GM12878 (cell line): ENCODE data around the gene GNAQ. TPM values are rescaled to one million over a fixed set of nuclear protein-coding genes. Genes with fewer than 3 reads are reported as not detected.

Source experiments
- ATAC-seq: fragments of 200-7000 bp; cut with Tn5 transposase; 3 replicates; pipeline ENCODE4 v1.9.1; 2020; ENCODE audit warnings: mild to moderate bottlenecking, moderate library complexity
- BruUV-seq: library from RNA; stranded (reverse); fragments of 400-500 nt; replicated peaks from 2 replicates; lab custom pipeline; 2021; lab: Mats Ljungman, UMichigan
- CTCF ChIA-PET: fragments of 300-600 bp; sonication (Branson Sonifier 250); formaldehyde crosslinking; extraction: SDS; loops from one replicate; lab custom pipeline; 2021; ENCODE audit warnings: inconsistent platforms; lab: Yijun Ruan, JAX
- POLR2A ChIA-PET: fragments of 350-600 bp; formaldehyde crosslinking; extraction: SDS; loops from one replicate; lab custom pipeline; 2021; ENCODE audit warnings: inconsistent platforms; lab: Charles Lee
- RAD21 ChIA-PET: fragments of 300-600 bp; sonication (Branson Sonifier 250); formaldehyde crosslinking; loops from one replicate; lab custom pipeline; 2023; ENCODE audit warnings: antibody characterized with exemption; ENCODE audit not compliant: unreplicated experiment; lab: Charles Lee
- SMC1A ChIA-PET: fragments of 300-600 bp; sonication (Branson Sonifier 250); formaldehyde crosslinking; loops from one replicate; lab custom pipeline; 2023; ENCODE audit not compliant: unreplicated experiment, uncharacterized antibody; lab: Charles Lee
- DNase-seq: peaks from one replicate; pipeline ENCODE4 v3.0.0-alpha.2; 2011; ENCODE audit warnings: low read depth, low spot score
- FAIRE-seq: peaks from 3 replicates; lab custom pipeline; 2011; peaks lifted over from hg19 to GRCh38; lab: Jason Lieb, UNC
- H2AFZ ChIP-seq: 2 replicates; pipeline ENCODE4 v1.6.0; 2011; ENCODE audit warnings: low read depth, low read length, control low read depth; ENCODE audit not compliant: control insufficient read depth
- H3K27ac ChIP-seq: 2 replicates; pipeline ENCODE4 v1.5.1; 2011; ENCODE audit warnings: control low read depth; ENCODE audit not compliant: control insufficient read depth, insufficient read depth
- H3K27me3 ChIP-seq, 2 experiments: replicated peaks in 1 of 2; 2 replicates each; pipeline versions ENCODE4 v1.6.0 to v1.6.1; 2011; ENCODE audit warnings: low read length in 1 of 2; ENCODE audit not compliant: control insufficient read depth in 2 of 2, insufficient read depth in 2 of 2
- H3K36me3 ChIP-seq, 2 experiments: 2 replicates each; pipeline ENCODE4 v1.5.1; 2011; ENCODE audit warnings: low read length in 1 of 2; ENCODE audit not compliant: control insufficient read depth in 2 of 2, insufficient read depth in 2 of 2
- H3K4me1 ChIP-seq: 2 replicates; pipeline ENCODE4 v1.6.1; 2011; ENCODE audit warnings: mild to moderate bottlenecking, low read length, moderate library complexity, mixed read lengths; ENCODE audit not compliant: control insufficient read depth, insufficient read depth
- H3K4me2 ChIP-seq: 2 replicates; pipeline ENCODE4 v1.6.0; 2011; ENCODE audit warnings: control low read depth; ENCODE audit not compliant: control insufficient read depth, insufficient read depth
- H3K4me3 ChIP-seq: fragments of 200-600 bp; sonication (generic); 2 replicates; pipeline ENCODE4 v1.5.1; 2016
- H3K79me2 ChIP-seq: 2 replicates; pipeline ENCODE4 v1.6.0; 2011; ENCODE audit warnings: low read length; ENCODE audit not compliant: control insufficient read depth, insufficient read depth
- H3K9ac ChIP-seq: 2 replicates; pipeline ENCODE4 v1.8.0; 2011; ENCODE audit warnings: low read length, control low read depth, mixed read lengths; ENCODE audit not compliant: control insufficient read depth, insufficient read depth
- H3K9me3 ChIP-seq: replicated peaks from 3 replicates; pipeline ENCODE4 v1.5.1; 2011; ENCODE audit warnings: mild to moderate bottlenecking, low read length; ENCODE audit not compliant: control insufficient read depth, insufficient read depth
- H4K20me1 ChIP-seq: 2 replicates; pipeline ENCODE4 v1.6.0; 2011; ENCODE audit not compliant: control insufficient read depth, insufficient read depth
- ESRRA ChIP-seq: IDR thresholded peaks from 2 replicates; pipeline ENCODE4 v1.6.1; 2012; ENCODE audit warnings: mild to moderate bottlenecking, low read length, improper control_type of control experiment
- JUNB ChIP-seq: IDR thresholded peaks from 2 replicates; pipeline ENCODE4 v1.6.1; 2016; ENCODE audit warnings: antibody characterized with exemption, mild to moderate bottlenecking
- NR2C1 ChIP-seq: fragments of 450-650 bp; IDR thresholded peaks from 2 replicates; pipeline ENCODE4 v1.6.1; 2017; ENCODE audit warnings: antibody characterized with exemption, mild to moderate bottlenecking, moderate library complexity
- NR2F1 ChIP-seq: fragments of 450-650 bp; conservative IDR thresholded peaks from 2 replicates; pipeline ENCODE4 v1.6.1; 2017; ENCODE audit warnings: mild to moderate bottlenecking
- PAX5 ChIP-seq: IDR thresholded peaks from 2 replicates; pipeline ENCODE4 v1.6.1; 2011; ENCODE audit warnings: low read depth, low read length, borderline replicate concordance
- POLR2A ChIP-seq: IDR thresholded peaks from 2 replicates; pipeline ENCODE4 v1.6.1; 2011; ENCODE audit warnings: low read depth, mild to moderate bottlenecking, low read length
- RCOR1 ChIP-seq: conservative IDR thresholded peaks from 2 replicates; pipeline ENCODE4 v1.6.1; 2012; ENCODE audit warnings: low read depth, low read length, improper control_type of control experiment
- STAT3 ChIP-seq: IDR thresholded peaks from 2 replicates; pipeline ENCODE4 v1.6.1; 2011; ENCODE audit warnings: low read depth, low read length, improper control_type of control experiment
- TCF12 ChIP-seq: IDR thresholded peaks from 2 replicates; pipeline ENCODE4 v1.6.1; 2011; ENCODE audit warnings: low read depth, mild to moderate bottlenecking, low read length
- YY1 ChIP-seq: IDR thresholded peaks from 2 replicates; pipeline ENCODE4 v1.6.1; 2011; ENCODE audit warnings: low read depth, mild to moderate bottlenecking, low read length
- ZNF217 ChIP-seq: fragments of 450-650 bp; IDR thresholded peaks from 2 replicates; pipeline ENCODE4 v1.6.1; 2017; ENCODE audit warnings: antibody characterized with exemption, mild to moderate bottlenecking
- ZNF24 ChIP-seq: fragments of 450-650 bp; IDR thresholded peaks from 2 replicates; pipeline ENCODE4 v1.6.1; 2017; ENCODE audit warnings: antibody characterized with exemption, mild to moderate bottlenecking
- WGBS: methylation state at CpG from one replicate; pipeline ENCODE4 v1.1.6; 2016; ENCODE audit warnings: low lambda C conversion rate; ENCODE audit not compliant: insufficient replicate concordance, insufficient coverage; ENCODE audit errors: missing lambda C conversion rate; 5-methylcytosine and 5-hydroxymethylcytosine counted together
- in situ Hi-C: fragments of 300-500 bp; cut with MboI; formaldehyde crosslinking; loops from 9 replicates; pipeline ENCODE4 v1.14.3; 2018; ENCODE audit warnings: mixed read lengths
- intact Hi-C: fragments of 100-400 bp; cut with micrococcal nuclease; formaldehyde crosslinking; loops from one replicate; pipeline ENCODE4 v1.14.2; 2022; ENCODE audit not compliant: unreplicated experiment
- polyA plus RNA-seq, 11 experiments: library from polyadenylated mRNA; depleted of rRNA in 4 of 11; unstranded in 6 of 11; stranded (reverse) in 5 of 11; fragments of >200 nt; fragmentation: Nextera tagmentation in 4 of 11; fragmentation: Illumina TruSeq in 1 of 11; extraction: Ambion mirVana in 4 of 11; extraction: Trizol in 1 of 11; gene quantifications; 1 replicate in 1 of 11; 2 replicates in 10 of 11; pipeline versions ENCODE4 v1.2.1 to v1.2.3, GENCODE V29; 2011 to 2016; ENCODE audit warnings: inconsistent platforms in 2 of 11, missing spikeins in 2 of 11, low read depth in 1 of 11
- total RNA-seq, 4 experiments: library from RNA; depleted of rRNA in 3 of 4; stranded (reverse); fragments of >200 nt in 3 of 4; fragmentation: Illumina TruSeq in 1 of 4; extraction: Trizol in 1 of 4; gene quantifications; 2 replicates each; pipeline versions ENCODE4 v1.2.1 to v1.2.3, GENCODE V29; 2013 to 2021
- TF ChIP-seq, protein P1 (sequence below): fragments of 450-650 bp; formaldehyde crosslinking; IDR thresholded peaks from 2 replicates; pipeline ENCODE4 v1.5.0; 2022; ENCODE audit warnings: mild to moderate bottlenecking, missing genetic modification characterization
- TF ChIP-seq, protein P2 (sequence below): fragments of 450-650 bp; IDR thresholded peaks from 2 replicates; pipeline ENCODE4 v1.6.1; 2018; ENCODE audit warnings: mild to moderate bottlenecking, low read depth, moderate library complexity; ENCODE audit not compliant: partially characterized antibody

The GNAQ gene
- total and polyA plus RNA-seq, 10 of the 15 experiments (the other 5 are each of a cell fraction or from before 2014, with no cell fraction given) = 0.15 to 47.2 (median 0.49) TPM

DNA sequence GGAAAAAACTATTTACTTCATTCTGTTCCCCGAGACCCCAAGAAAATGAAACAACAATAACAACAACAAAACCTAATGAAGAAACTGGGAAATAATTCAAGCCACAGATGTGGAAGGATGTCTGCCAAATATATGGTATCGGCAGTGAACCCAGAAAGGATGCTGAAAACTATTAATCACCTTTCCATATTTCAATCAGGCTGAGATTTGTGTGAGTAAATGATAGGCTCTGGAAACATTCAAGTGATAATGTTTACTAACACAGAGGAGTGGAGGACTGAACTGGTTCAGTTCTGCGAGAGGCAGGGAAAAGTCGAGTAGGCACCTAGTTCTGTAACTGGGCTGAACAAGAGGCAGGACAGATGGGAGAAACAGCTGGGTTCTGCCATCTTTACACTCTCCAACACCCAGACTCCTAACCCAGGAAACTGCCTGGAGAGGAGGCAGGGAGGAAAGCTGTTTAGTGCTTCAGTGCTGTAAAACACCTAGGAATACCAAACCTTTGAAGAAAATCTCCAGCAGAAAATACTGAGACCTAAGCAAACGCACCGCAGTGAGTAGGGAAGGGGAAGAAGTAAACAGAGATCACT is 286.7 kb downstream of the GNAQ start (continued):
- TF ChIP-seq YY1 (no peak), PAX5 (no peak), STAT3 (no peak), RCOR1 (no peak)

DNA sequence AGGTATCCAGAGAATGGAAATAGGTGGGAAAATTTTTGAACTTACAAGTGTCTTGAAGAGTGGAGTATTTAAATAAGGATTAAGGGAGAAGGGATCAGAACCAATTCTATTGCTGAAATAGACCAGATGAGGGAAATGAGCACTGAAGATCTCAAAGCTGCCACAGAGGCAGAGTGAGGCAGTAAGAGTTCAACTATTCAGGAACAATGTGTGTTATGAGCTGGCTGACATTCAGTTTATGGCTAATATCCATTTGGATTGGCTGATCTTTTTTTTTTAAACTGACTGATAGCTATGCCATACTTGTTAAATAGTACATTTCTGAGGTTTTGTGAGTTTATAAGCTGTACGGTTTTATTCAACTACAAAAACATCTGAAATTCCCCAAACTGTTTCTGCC is 288.2 kb downstream of the GNAQ start:
- Histone ChIP-seq H3K27ac (no peak overlapping the region), H3K4me2 (no peak overlapping the region), H3K4me1 (no peaks in the 10 kb centered on the region), H3K4me3 (no peak overlapping the region), H3K9ac (no peak overlapping the region), H3K9me3 (no peaks in the 10 kb centered on the region), H3K27me3 (peaks cover 0 to 2% of the 10 kb centered on the region in 2 experiments; a peak in 2 of 4 replicates), H2AFZ (no peak overlapping the region), H3K79me2 (no peaks in the 10 kb centered on the region), H3K36me3 (no peaks in the 10 kb centered on the region), H4K20me1 (no peaks in the 10 kb centered on the region)
- no TSS peak for BruUV-seq
- no peak for ATAC-seq
- ChIA-PET RAD21 (no interaction called here), POLR2A (no interaction called here), SMC1A (interaction anchor here (1.1 kb wide), 1 partner anchor 79 kb away, joined by 3 read pairs; no protein-coding TSS in a partner anchor), CTCF (interaction anchor here (0.7 to 1.9 kb wide), 4 partner anchors 9 to 310 kb away, joined by 3 to 8 read pairs (median 5); no protein-coding TSS in a partner anchor)
- WGBS = 13% methylated on average over 1 of the region's 1 CpG
- DNase-seq = no peak
- in situ Hi-C loops (no loop called here), intact Hi-C loops (no loop called here)
- no peak for FAIRE-seq
- TF ChIP-seq ESRRA = no peak
- no peak for TF ChIP-seq ZNF217
- TF ChIP-seq TCF12 = no peak
- TF ChIP-seq, protein P1, sequence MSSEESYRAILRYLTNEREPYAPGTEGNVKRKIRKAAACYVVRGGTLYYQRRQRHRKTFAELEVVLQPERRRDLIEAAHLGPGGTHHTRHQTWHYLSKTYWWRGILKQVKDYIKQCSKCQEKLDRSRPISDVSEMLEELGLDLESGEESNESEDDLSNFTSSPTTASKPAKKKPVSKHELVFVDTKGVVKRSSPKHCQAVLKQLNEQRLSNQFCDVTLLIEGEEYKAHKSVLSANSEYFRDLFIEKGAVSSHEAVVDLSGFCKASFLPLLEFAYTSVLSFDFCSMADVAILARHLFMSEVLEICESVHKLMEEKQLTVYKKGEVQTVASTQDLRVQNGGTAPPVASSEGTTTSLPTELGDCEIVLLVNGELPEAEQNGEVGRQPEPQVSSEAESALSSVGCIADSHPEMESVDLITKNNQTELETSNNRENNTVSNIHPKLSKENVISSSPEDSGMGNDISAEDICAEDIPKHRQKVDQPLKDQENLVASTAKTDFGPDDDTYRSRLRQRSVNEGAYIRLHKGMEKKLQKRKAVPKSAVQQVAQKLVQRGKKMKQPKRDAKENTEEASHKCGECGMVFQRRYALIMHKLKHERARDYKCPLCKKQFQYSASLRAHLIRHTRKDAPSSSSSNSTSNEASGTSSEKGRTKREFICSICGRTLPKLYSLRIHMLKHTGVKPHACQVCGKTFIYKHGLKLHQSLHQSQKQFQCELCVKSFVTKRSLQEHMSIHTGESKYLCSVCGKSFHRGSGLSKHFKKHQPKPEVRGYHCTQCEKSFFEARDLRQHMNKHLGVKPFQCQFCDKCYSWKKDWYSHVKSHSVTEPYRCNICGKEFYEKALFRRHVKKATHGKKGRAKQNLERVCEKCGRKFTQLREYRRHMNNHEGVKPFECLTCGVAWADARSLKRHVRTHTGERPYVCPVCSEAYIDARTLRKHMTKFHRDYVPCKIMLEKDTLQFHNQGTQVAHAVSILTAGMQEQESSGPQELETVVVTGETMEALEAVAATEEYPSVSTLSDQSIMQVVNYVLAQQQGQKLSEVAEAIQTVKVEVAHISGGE (CRISPR knock-in tag) = no peak
- TF ChIP-seq NR2C1 = no peak
- no peak for TF ChIP-seq JUNB
- TF ChIP-seq, protein P2, sequence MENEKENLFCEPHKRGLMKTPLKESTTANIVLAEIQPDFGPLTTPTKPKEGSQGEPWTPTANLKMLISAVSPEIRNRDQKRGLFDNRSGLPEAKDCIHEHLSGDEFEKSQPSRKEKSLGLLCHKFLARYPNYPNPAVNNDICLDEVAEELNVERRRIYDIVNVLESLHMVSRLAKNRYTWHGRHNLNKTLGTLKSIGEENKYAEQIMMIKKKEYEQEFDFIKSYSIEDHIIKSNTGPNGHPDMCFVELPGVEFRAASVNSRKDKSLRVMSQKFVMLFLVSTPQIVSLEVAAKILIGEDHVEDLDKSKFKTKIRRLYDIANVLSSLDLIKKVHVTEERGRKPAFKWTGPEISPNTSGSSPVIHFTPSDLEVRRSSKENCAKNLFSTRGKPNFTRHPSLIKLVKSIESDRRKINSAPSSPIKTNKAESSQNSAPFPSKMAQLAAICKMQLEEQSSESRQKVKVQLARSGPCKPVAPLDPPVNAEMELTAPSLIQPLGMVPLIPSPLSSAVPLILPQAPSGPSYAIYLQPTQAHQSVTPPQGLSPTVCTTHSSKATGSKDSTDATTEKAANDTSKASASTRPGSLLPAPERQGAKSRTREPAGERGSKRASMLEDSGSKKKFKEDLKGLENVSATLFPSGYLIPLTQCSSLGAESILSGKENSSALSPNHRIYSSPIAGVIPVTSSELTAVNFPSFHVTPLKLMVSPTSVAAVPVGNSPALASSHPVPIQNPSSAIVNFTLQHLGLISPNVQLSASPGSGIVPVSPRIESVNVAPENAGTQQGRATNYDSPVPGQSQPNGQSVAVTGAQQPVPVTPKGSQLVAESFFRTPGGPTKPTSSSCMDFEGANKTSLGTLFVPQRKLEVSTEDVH = no peak
- TF ChIP-seq ZNF24 = no peak
- no peak for TF ChIP-seq POLR2A
- no peak for TF ChIP-seq NR2F1
